Activated T-cell treated with anti-CD3 and anti-CD28 coated beads, Interleukin-2, amount 50 U/mL, for 4 hours (primary cell): ENCODE data around the gene RPL13. TPM values are rescaled to one million over a fixed set of nuclear protein-coding genes. Genes with fewer than 3 reads are reported as not detected.

Experiments used
- ATAC-seq, 2 donors: fragments of 200-7000 bp; cut with Tn5 transposase; one replicate each; pipeline ENCODE4 v1.10.0; 2021
- DNase-seq: peaks from one replicate; pipeline ENCODE4 v3.0.0-alpha.2; 2020
- H3K27me3 Mint-ChIP-seq: one replicate; pipeline ENCODE4 v1.8.0; 2021; ENCODE audit warnings: low read depth, mixed read lengths
- H3K36me3 Mint-ChIP-seq: one replicate; pipeline ENCODE4 v1.8.0; 2022; ENCODE audit warnings: mixed read lengths; ENCODE audit not compliant: insufficient read depth
- H3K4me1 Mint-ChIP-seq: one replicate; pipeline ENCODE4 v1.8.0; 2021; ENCODE audit warnings: low read depth, mixed read lengths
- H3K4me3 Mint-ChIP-seq: one replicate; pipeline ENCODE4 v1.8.0; 2021; ENCODE audit warnings: mild to moderate bottlenecking, moderate library complexity, mixed read lengths
- H3K9me3 Mint-ChIP-seq: one replicate; pipeline ENCODE4 v1.8.0; 2021; ENCODE audit warnings: mixed read lengths
- total RNA-seq, 3 donors: library from RNA; stranded (reverse); gene quantifications; one replicate each; pipeline ENCODE4 v1.2.1, GENCODE V29; 2021

RPL13 gene
- total RNA-seq, 3 donors from 2014 or later: 3,320 to 3,425 (median 3,389) TPM

DNA sequence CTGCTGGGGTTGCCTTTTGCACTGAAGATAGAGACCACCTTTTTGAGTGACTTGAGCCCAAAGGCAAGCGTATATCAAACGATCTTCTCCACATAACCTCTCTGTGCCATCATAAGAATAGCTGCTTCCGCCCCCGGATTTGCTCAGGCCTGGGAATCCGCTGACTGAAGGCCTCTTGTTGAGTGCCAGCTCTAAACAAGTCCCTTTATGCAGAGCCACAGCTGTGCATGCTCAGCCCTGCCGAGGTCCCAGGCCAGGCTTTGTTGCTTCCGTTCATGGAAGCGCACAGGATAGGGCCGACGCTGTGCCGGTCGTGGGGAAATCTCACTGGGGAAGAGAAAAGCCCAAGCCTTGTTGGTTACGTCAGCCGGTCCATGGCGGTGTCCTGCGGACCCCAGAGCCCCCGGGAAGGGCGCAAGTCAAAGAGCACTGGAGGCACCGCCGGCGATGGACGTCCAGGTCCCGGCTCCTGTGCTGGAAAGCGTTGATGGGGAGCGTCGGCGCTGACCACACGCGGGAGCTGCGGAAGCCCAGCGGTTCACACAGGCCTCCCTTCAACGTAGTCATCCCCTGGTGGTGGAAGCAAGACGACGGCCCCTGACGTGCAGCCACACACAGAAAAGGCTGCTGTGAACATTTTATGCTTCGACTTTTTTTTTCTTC, 23.5 kb upstream of the RPL13 start:
- no peaks in the 10 kb centered on the region for H3K9me3 Mint-ChIP-seq
- peaks cover 24% of the 10 kb centered on the region for H3K36me3 Mint-ChIP-seq
- ATAC-seq: no peak
- H3K4me3 Mint-ChIP-seq: no peak overlapping the region
- DNase-seq: no peak
- H3K27me3 Mint-ChIP-seq: no peaks in the 10 kb centered on the region
- H3K4me1 Mint-ChIP-seq: peaks cover 20% of the 10 kb centered on the region

DNA sequence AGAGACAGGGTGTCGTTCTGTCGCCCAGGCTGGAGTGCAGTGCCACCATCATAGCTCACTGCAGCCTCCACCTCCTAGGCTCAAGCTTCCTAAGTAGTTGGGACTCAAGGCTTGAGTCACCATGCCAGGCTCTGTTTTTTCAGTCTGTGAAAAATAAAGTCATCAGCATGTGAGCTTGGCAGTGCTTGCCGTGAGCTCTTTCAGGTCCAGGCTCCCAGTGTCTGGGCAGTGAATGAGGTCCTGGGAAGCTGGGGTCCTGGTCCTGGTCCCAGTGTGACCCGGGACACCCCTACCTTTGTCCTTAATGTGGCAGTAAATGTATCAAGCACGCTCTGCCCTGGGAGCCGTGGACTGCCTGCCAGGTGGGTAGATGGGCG, 22.9 kb upstream of the RPL13 start:
- H3K27me3 Mint-ChIP-seq: no peaks in the 10 kb centered on the region
- H3K4me3 Mint-ChIP-seq: no peak overlapping the region
- no peaks in the 10 kb centered on the region for H3K9me3 Mint-ChIP-seq
- peaks cover 23% of the 10 kb centered on the region for H3K36me3 Mint-ChIP-seq
- H3K4me1 Mint-ChIP-seq: peaks cover 20% of the 10 kb centered on the region
- no peak for DNase-seq
- no peak for ATAC-seq

DNA sequence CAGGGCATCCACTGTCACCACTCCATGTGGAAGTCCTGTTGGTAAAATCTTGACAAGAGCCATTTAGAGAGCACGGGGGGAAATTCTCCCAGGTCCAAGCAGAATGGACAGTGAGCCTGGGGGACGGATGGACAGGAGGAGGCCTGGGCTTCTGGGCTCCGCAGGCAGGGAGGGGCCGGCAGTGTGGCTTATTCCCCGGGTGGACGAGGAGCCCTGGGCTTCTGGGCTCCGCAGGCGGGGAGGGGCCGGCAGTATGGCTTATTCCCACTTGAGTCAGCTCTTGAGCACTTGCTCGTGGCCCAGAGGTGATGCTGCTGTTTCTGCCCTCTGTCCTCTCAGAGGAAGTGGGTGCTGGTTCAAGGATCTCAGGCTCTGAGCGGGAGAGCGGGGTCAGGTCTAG, 22.2 kb upstream of the RPL13 start:
- no peak for DNase-seq
- peaks cover 24% of the 10 kb centered on the region for H3K36me3 Mint-ChIP-seq
- H3K9me3 Mint-ChIP-seq: no peaks in the 10 kb centered on the region
- peaks cover 20% of the 10 kb centered on the region for H3K4me1 Mint-ChIP-seq
- ATAC-seq: no peak
- no peak overlapping the region for H3K4me3 Mint-ChIP-seq
- no peaks in the 10 kb centered on the region for H3K27me3 Mint-ChIP-seq

DNA sequence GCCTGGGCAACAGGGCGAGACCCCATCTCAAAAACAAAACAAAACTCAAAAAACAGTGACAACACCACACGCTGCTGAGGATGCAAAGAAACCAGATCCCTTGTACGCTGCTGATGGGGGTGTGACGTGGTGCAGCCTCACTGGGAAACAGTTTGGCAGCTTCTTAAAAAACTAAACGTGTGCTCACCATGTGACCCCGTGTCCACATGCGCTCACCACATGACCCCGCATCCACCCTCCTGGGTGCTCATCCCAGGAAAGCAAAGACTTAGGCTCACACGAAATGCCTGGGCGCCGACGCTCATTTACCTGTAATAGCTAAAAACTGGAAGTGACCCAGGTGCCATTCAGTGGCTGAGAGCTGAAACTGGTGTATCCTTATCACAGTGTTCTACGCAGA, 19.9 kb upstream of the RPL13 start:
- no peaks in the 10 kb centered on the region for H3K9me3 Mint-ChIP-seq
- DNase-seq: no peak
- H3K27me3 Mint-ChIP-seq: no peaks in the 10 kb centered on the region
- H3K36me3 Mint-ChIP-seq: peaks cover 12% of the 10 kb centered on the region
- no peaks in the 10 kb centered on the region for H3K4me1 Mint-ChIP-seq
- no peak for ATAC-seq
- no peak overlapping the region for H3K4me3 Mint-ChIP-seq

DNA sequence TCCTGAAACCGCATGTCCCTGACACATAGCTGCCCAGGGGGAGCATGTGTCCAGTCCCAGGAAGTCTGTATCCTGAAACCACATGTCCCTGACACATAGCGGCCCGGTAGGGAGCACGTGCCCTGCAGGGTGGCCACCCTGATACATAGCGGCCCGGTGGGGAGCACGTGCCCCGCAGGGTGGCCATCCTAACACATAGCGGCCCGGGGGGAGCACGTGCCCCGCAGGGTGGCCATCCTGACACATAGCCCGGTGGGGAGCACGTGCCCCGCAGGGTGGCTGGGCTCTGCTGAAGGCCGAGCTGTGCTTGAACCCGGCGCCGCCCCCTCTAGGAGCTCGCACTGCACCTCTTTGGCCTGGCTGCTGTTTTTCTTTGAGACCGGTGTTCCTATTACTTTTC, 18.7 kb upstream of the RPL13 start:
- peaks cover 12% of the 10 kb centered on the region for H3K36me3 Mint-ChIP-seq
- no peaks in the 10 kb centered on the region for H3K4me1 Mint-ChIP-seq
- no peaks in the 10 kb centered on the region for H3K27me3 Mint-ChIP-seq
- H3K9me3 Mint-ChIP-seq: no peaks in the 10 kb centered on the region
- no peak for DNase-seq
- no peak overlapping the region for H3K4me3 Mint-ChIP-seq
- ATAC-seq: no peak

DNA sequence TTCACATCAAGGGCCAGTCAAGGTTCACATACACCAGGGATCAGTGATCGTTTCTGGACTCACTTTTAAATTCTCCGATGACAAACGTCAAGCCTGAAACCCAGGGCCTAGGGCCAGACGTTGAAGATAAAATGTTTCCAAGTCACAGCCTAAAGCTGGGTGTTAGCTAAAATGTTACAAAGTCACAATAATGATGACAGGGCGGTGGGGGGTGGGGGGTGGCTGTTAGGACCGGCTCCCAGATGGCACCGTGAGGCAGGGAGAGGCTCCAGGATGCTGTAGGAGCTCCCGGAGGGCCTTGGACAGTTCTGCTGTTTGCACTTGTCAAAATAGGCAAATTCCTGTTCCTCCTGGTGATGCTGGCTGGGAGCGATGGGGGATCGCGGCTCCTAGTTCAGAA, 16.4 kb upstream of the RPL13 start:
- no peak for ATAC-seq
- Mint-ChIP-seq H3K27me3 (no peaks in the 10 kb centered on the region), H3K9me3 (no peaks in the 10 kb centered on the region), H3K36me3 (peaks cover 22% of the 10 kb centered on the region), H3K4me1 (peaks cover 10% of the 10 kb centered on the region), H3K4me3 (no peak overlapping the region)
- no peak for DNase-seq

DNA sequence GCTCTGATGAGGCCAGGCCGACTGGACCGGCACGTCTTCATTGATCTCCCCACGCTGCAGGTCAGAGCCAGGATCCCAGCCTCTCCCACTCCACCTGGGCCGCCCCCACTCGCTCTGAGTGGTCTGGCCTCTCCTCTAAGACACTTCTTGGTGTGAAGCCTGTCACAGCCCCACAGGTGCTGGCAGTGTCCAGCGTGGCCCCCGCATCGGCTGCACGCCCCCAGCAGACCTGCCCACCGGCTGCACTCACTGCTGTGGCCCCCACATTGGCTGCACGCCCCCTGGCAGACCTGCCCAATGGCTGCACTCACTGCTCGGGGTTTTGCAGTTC, 15.8 kb upstream of the RPL13 start:
- H3K36me3 Mint-ChIP-seq: peaks cover 26% of the 10 kb centered on the region
- H3K27me3 Mint-ChIP-seq: no peaks in the 10 kb centered on the region
- peaks cover 16% of the 10 kb centered on the region for H3K4me1 Mint-ChIP-seq
- ATAC-seq (no peak), DNase-seq (no peak)
- no peak overlapping the region for H3K4me3 Mint-ChIP-seq
- H3K9me3 Mint-ChIP-seq: no peaks in the 10 kb centered on the region

DNA sequence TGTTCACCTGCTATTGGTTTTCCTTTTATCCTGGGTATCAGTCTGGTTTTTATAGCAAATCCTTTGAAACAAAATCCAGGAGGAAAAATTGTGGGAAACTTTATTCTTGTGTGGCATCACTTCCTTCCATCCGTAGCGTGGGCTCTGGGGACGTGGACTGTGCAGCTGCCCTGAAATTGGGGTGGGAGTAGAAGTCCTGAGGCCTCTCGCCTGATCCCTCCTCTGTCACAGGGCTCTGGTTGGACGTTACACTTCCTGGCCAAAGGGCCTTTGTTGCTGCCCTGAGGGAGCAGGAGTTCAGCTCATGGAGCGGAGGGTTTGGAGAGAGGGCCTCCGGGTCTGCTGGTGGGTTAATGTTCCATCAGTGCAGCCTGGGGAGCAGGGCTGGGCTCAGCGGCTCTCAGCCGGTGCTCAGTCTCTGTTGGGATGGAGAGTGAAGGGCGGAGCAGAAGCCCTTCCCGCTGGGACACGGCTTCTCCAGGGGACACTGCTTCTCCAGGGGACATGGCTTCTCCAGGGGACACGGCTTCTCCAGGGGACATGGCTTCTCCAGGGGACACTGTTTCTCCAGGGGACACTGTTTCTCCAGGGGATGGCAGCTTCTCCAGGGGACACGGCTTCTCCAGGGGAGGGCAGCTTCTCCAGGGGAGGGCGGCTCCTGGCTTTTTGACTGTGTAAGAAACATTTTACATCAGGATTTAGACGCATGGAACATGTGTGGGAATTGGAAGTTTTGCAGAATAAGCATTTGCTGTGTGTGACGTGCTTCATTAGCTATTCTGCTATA, 15.2 kb upstream of the RPL13 start:
- H3K36me3 Mint-ChIP-seq: peaks cover 25% of the 10 kb centered on the region
- H3K9me3 Mint-ChIP-seq: no peaks in the 10 kb centered on the region
- no peak overlapping the region for H3K4me3 Mint-ChIP-seq
- no peak for DNase-seq
- no peaks in the 10 kb centered on the region for H3K27me3 Mint-ChIP-seq
- peaks cover 18% of the 10 kb centered on the region for H3K4me1 Mint-ChIP-seq
- no peak for ATAC-seq

DNA sequence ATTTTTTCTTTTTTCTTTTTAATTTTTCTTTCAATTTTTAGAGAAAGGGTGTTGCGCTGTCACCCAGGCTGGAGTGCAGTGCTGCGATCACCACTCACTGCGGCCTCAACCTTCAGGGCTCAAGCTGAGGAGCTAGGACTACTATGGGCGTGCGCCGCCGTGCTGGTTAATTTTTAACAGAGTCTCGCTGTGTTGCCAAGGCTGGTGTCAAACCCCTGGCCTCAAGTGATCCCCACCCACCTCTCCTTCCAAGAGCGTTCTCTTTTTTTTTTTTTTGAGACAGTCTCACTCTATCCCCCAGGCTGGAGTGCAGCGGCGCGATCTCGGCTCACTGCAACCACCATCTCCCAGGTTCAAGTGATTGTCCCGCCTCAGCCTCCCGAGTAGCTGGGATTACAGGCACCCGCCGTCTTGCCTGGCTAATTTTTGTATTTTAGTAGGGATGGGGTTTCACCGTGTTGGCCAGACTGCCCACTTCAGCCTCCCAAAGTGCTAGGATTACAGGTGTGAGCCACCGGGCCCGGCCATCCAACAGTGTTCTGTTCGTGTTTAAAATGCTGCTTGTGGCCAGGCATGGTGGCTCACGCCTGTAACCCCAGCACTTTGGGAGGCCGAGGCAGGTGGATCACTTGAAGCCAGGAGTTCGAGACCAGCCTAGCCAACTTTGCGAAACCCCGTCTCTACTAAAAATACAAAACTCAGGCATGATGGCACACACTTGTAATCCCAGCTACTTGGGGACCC, 14.5 kb upstream of the RPL13 start:
- ATAC-seq (no peak), DNase-seq (no peak)
- Mint-ChIP-seq H3K36me3 (peaks cover 23% of the 10 kb centered on the region), H3K4me3 (no peak overlapping the region), H3K27me3 (no peaks in the 10 kb centered on the region), H3K4me1 (peaks cover 18% of the 10 kb centered on the region), H3K9me3 (no peaks in the 10 kb centered on the region)

DNA sequence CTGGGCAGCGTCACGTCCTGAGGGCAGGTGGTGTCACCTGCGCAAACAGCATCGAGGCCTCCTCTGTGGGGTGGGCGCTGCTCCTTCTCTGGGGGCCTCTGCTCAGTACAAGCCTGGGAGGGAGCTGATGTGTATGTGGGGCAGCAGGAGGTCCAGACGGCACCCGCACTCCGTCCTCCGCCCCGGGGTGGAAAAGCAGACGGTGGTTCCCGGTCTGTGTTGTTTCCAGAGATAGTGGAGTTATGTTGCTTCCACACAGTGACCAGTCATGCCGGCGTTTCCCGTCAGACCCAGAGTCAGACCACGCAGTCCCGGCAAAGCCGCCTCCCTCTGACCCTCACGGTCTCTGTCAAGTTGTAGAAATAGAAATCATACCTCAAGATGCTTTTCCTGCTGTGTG, 13.7 kb upstream of the RPL13 start:
- Mint-ChIP-seq H3K36me3 (peaks cover 23% of the 10 kb centered on the region), H3K4me1 (peaks cover 18% of the 10 kb centered on the region), H3K27me3 (no peaks in the 10 kb centered on the region), H3K4me3 (no peak overlapping the region), H3K9me3 (no peaks in the 10 kb centered on the region)
- no peak for ATAC-seq
- no peak for DNase-seq

DNA sequence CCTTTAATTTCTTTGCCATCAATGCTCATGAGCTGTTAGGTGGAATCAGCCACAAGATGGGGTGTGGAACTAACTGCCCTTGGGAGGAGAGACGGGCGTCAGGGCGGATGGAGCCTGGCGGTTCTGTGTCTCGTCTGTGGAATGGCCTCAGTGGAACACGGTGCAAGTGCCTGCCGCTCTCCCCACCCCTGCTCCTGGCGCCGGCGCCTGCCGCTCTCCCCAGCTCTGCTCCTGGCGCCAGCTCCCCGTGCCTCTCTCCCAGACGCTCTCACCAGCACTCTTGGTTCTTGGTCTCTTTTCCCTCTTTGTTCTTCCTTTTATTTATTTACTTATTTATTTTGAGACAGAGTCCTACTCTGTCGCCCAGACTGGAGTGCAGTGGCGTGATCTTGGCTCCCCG, 13.2 kb upstream of the RPL13 start:
- peaks cover 24% of the 10 kb centered on the region for H3K36me3 Mint-ChIP-seq
- H3K9me3 Mint-ChIP-seq: no peaks in the 10 kb centered on the region
- H3K4me1 Mint-ChIP-seq: peaks cover 18% of the 10 kb centered on the region
- H3K27me3 Mint-ChIP-seq: no peaks in the 10 kb centered on the region
- DNase-seq (no peak), ATAC-seq (no peak)
- H3K4me3 Mint-ChIP-seq: no peak overlapping the region

DNA sequence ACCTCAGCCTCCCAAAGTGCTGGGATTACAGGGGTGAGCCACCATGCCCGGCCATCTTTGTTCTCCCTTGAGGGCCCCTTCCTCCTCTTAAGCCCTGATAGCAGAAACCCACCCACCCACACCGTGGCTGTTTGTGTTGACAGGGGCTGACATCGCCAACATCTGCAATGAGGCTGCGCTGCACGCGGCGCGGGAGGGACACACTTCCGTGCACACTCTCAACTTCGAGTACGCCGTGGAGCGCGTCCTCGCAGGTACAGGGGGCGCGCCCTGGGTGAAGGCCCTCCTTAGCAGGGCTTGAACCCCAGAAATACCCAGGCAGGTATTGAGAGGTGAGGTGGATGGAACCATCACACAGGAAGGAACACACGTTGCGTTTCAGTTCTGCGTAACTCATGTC, 12.6 kb upstream of the RPL13 start:
- Mint-ChIP-seq H3K4me3 (no peak overlapping the region), H3K36me3 (peaks cover 27% of the 10 kb centered on the region), H3K9me3 (no peaks in the 10 kb centered on the region), H3K27me3 (no peaks in the 10 kb centered on the region), H3K4me1 (peaks cover 18% of the 10 kb centered on the region)
- ATAC-seq (no peak), DNase-seq (no peak)

DNA sequence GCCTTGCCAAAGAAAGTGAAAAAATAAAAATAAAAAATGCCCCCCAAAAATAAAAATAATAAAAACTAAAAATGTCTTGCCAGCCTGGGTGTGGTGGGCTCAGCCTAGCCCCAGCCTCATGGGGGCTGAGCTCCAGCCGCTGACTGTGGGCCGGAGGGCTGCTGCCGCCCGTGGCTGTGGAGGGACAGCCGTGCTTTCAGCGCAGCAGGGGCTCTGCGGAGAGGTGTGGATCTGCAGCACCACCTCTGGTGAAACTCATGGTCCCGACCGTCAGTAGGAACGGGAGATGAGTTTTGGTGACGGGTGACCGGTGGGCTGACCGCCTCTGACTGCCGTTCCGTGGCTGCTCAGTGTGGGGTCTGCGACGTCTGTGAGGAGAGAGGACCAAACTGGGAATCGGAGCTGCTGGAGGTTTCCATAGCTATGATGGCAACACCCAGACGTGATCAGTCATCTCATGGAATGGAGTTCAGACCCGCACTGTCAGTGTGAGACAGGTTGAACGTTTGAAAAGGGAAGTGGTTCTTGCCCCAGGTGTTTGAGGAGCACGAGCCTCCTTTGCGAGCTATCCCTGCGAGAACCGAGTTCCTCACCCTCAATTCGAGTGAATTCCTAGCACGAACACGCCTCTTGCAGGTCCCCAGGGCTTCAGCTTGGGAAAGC, 12.0 kb upstream of the RPL13 start:
- Mint-ChIP-seq H3K36me3 (peaks cover 27% of the 10 kb centered on the region), H3K4me3 (peak overlapping the region; percentile 38), H3K9me3 (no peaks in the 10 kb centered on the region), H3K4me1 (peaks cover 18% of the 10 kb centered on the region), H3K27me3 (no peaks in the 10 kb centered on the region)
- DNase-seq (no peak), ATAC-seq (peak in 1 of 2 donors; percentile 10)

DNA sequence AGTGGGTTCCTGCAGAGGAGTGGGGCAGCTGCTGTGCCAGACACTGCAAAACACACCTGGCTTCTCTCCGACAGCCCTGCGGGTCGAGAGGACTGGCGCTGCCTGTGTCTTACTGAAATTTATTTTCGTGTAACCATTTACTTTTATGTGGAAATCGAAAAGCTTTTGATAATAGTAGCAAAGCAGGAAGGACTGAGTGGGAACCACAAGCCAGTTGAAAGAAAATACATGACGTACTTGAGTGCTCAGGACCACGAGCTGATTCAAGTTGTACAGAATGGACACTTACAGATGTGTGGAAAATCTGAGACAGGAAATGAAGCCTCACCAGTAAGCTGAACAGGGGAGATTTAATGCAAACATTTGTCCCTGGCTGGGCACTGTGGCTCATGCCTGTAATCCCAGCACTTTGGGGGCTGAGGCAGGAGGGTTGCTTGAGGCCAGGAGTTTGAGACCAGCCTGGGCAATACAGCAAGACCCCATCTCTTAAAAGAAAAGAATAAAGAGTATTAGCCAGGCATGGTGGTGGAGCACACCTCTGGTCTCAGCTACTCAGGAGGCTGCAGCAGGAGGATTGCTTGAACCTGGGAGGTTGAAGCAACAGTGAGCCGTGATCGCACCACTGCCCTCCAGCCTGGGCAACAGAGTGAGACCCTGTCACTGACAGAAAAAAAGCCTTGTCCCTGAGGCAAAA, 11.3 kb upstream of the RPL13 start:
- ATAC-seq (peak; percentile 74 to 75), DNase-seq (no peak)
- Mint-ChIP-seq H3K27me3 (no peaks in the 10 kb centered on the region), H3K9me3 (no peaks in the 10 kb centered on the region), H3K4me1 (peaks cover 18% of the 10 kb centered on the region), H3K36me3 (peaks cover 27% of the 10 kb centered on the region), H3K4me3 (peak overlapping the region; percentile 38)
